Smooth muscle cell of the umbilical artery (primary cell): ENCODE results near the gene SLC15A5. TPM values are rescaled to one million over a fixed set of nuclear protein-coding genes. Genes with fewer than 3 reads are reported as not detected.

ENCODE experiments used
- total RNA-seq: library from RNA; depleted of rRNA; stranded (reverse); fragments of >200 nt; gene quantifications from 2 replicates; pipeline ENCODE4 v1.2.3, GENCODE V29; 2014

SLC15A5 gene
- total RNA-seq, result not detected in 2 replicates

GRCh38 chr12:16277585-16277984 lies at the start of gene SLC15A5:
Gene SLC15A5, minus strand, starts transcription at chr12:16277685. Its CDS starts 0 bp downstream, at chr12:16277685.

Other genes with a start within 250 kb of the SLC15A5 start
- 29.4 and 31.4 TPM in 2 replicates for gene MGST1, start 70.0 kb upstream of the SLC15A5 start, total RNA-seq